CD8-positive, alpha-beta memory T cell (primary cell): Measurements from ENCODE around the gene TLE1. TPM values are rescaled to one million over a fixed set of nuclear protein-coding genes. Genes with fewer than 3 reads are reported as not detected.

Experiments
- CTCF ChIA-PET: fragments of 350-600 bp; sonication (Branson Sonifier 250); formaldehyde crosslinking; loops from one replicate; lab custom pipeline; 2021; ENCODE audit warnings: antibody characterized with exemption; lab: Charles Lee
- POLR2A ChIA-PET: fragments of 350-600 bp; sonication (Branson Sonifier 250); formaldehyde crosslinking; loops from one replicate; lab custom pipeline; 2021; ENCODE audit warnings: antibody characterized with exemption; lab: Charles Lee
- DNase-seq, 5 donors: peaks; one replicate each; pipeline versions ENCODE4 v3.0.0 to v3.0.0-alpha.2; 2020 to 2022; ENCODE audit warnings: mixed read lengths in 1 of 5
- H3K27ac ChIP-seq: one replicate; pipeline ENCODE4 v1.7.0; 2013; ENCODE audit warnings: low read depth, mild to moderate bottlenecking, low read length, moderate library complexity
- H3K27me3 ChIP-seq: 2 replicates; pipeline ENCODE4 v1.7.0; 2013; ENCODE audit warnings: low read length, mild to moderate bottlenecking; ENCODE audit not compliant: insufficient read depth, poor library complexity, severe bottlenecking
- H3K36me3 ChIP-seq: 2 replicates; pipeline ENCODE4 v1.7.0; 2013; ENCODE audit warnings: mild to moderate bottlenecking, low read length, moderate library complexity; ENCODE audit not compliant: insufficient read depth
- H3K4me1 ChIP-seq: 2 replicates; pipeline ENCODE4 v1.7.0; 2013; ENCODE audit warnings: mild to moderate bottlenecking, low read length, moderate library complexity; ENCODE audit not compliant: insufficient read depth
- H3K4me3 ChIP-seq: 2 replicates; pipeline ENCODE4 v1.7.0; 2013; ENCODE audit warnings: mild to moderate bottlenecking, low read length
- H3K9me3 ChIP-seq: 2 replicates; pipeline ENCODE4 v1.7.0; 2013; ENCODE audit warnings: mild to moderate bottlenecking, low read length
- H3K27ac Mint-ChIP-seq, 8 donors: one replicate each; pipeline ENCODE4 v1.8.0; 2020 to 2021; ENCODE audit warnings: mixed read lengths in 8 of 8, mild to moderate bottlenecking in 6 of 8, inconsistent platforms in 3 of 8, moderate library complexity in 3 of 8
- H3K27me3 Mint-ChIP-seq, 2 donors: one replicate each; pipeline ENCODE4 v1.8.0; 2020 to 2021; ENCODE audit warnings: mixed read lengths in 2 of 2, mild to moderate bottlenecking in 1 of 2, moderate library complexity in 1 of 2
- H3K36me3 Mint-ChIP-seq, 3 donors: one replicate each; pipeline ENCODE4 v1.8.0; 2020 to 2021; ENCODE audit warnings: mixed read lengths in 3 of 3, inconsistent platforms in 1 of 3, mild to moderate bottlenecking in 1 of 3
- H3K4me1 Mint-ChIP-seq, 3 donors: one replicate each; pipeline ENCODE4 v1.8.0; 2020 to 2021; ENCODE audit warnings: mixed read lengths in 3 of 3, inconsistent platforms in 1 of 3, mild to moderate bottlenecking in 1 of 3
- H3K4me3 Mint-ChIP-seq, 7 donors: one replicate each; pipeline ENCODE4 v1.8.0; 2020 to 2021; ENCODE audit warnings: mixed read lengths in 7 of 7, mild to moderate bottlenecking in 6 of 7, moderate library complexity in 4 of 7, inconsistent platforms in 2 of 7
- H3K9me3 Mint-ChIP-seq, 5 donors: one replicate each; pipeline ENCODE4 v1.8.0; 2020 to 2022; ENCODE audit warnings: mixed read lengths in 5 of 5, mild to moderate bottlenecking in 3 of 5, moderate library complexity in 2 of 5, inconsistent platforms in 1 of 5
- polyA plus RNA-seq: library from polyadenylated mRNA; unstranded; fragments of 300-500 nt; fragmentation: Illumina TruSeq; gene quantifications from one replicate; pipeline ENCODE4 v1.2.3, GENCODE V29; 2021
- total RNA-seq, 2 experiments: library from RNA; stranded (reverse); gene quantifications; one replicate each; pipeline ENCODE4 v1.2.3, GENCODE V29; 2021

Gene TLE1
- total and polyA plus RNA-seq, 3 experiments from 2014 or later, result 0.13 to 25.1 (median 0.33) TPM

GRCh38 chr9:81683704-81684103 is 5.6 kb downstream of the TLE1 start:
- Mint-ChIP-seq H3K4me1 (peaks cover 0 to 15% (median 11%) of the 10 kb centered on the region in 3 donors), H3K4me3 (no peak overlapping the region), H3K36me3 (peaks cover 0 to 7% (median 2%) of the 10 kb centered on the region in 3 donors), H3K27ac (no peak overlapping the region), H3K9me3 (no peaks in the 10 kb centered on the region), H3K27me3 (peaks cover 9 to 14% of the 10 kb centered on the region in 2 donors)
- Histone ChIP-seq H3K27me3 (peaks cover 4% of the 10 kb centered on the region), H3K36me3 (no peaks in the 10 kb centered on the region), H3K4me1 (peaks cover 3% of the 10 kb centered on the region), H3K27ac (no peak overlapping the region), H3K9me3 (no peaks in the 10 kb centered on the region), H3K4me3 (no peak overlapping the region)
- no peak for DNase-seq
- ChIA-PET CTCF (no interaction called here), POLR2A (interaction anchor here (0.7 kb wide), 1 partner anchor 87 kb away, joined by 3 read pairs; no protein-coding TSS in a partner anchor)

GRCh38 chr9:81683238-81683637 is 6.1 kb downstream of the TLE1 start:
- Histone ChIP-seq H3K36me3 (no peaks in the 10 kb centered on the region), H3K4me3 (no peak overlapping the region), H3K9me3 (no peaks in the 10 kb centered on the region), H3K27ac (no peak overlapping the region), H3K4me1 (peaks cover 3% of the 10 kb centered on the region), H3K27me3 (peaks cover 4% of the 10 kb centered on the region)
- H3K27me3 Mint-ChIP-seq, result peaks cover 9 to 14% of the 10 kb centered on the region in 2 donors
- H3K9me3 Mint-ChIP-seq, result no peaks in the 10 kb centered on the region
- POLR2A ChIA-PET, result interaction anchor here (0.7 kb wide), 1 partner anchor 87 kb away, joined by 3 read pairs; no protein-coding TSS in a partner anchor
- peaks cover 0 to 7% (median 2%) of the 10 kb centered on the region in 3 donors for H3K36me3 Mint-ChIP-seq
- H3K4me3 Mint-ChIP-seq, result no peak overlapping the region
- peaks cover 0 to 15% (median 11%) of the 10 kb centered on the region in 3 donors for H3K4me1 Mint-ChIP-seq
- no peak for DNase-seq
- CTCF ChIA-PET, result no interaction called here
- no peak overlapping the region for H3K27ac Mint-ChIP-seq

GRCh38 chr9:81682797-81683196 is 6.5 kb downstream of the TLE1 start:
- no peak overlapping the region for H3K27ac ChIP-seq
- H3K4me3 ChIP-seq, result no peak overlapping the region
- H3K27me3 ChIP-seq, result peaks cover 4% of the 10 kb centered on the region
- CTCF ChIA-PET, result no interaction called here
- H3K27ac Mint-ChIP-seq, result peak overlapping the region in 2 of 8 donors; percentile 49 to 87
- no peaks in the 10 kb centered on the region for H3K36me3 ChIP-seq
- peaks cover 0 to 7% (median 2%) of the 10 kb centered on the region in 3 donors for H3K36me3 Mint-ChIP-seq
- peaks cover 9 to 14% of the 10 kb centered on the region in 2 donors for H3K27me3 Mint-ChIP-seq
- POLR2A ChIA-PET, result no interaction called here
- no peak for DNase-seq
- H3K4me3 Mint-ChIP-seq, result peak overlapping the region in 3 of 7 donors; percentile 27 to 61 (median 38)
- peaks cover 0 to 15% (median 10%) of the 10 kb centered on the region in 3 donors for H3K4me1 Mint-ChIP-seq
- no peaks in the 10 kb centered on the region for H3K9me3 ChIP-seq
- no peaks in the 10 kb centered on the region for H3K9me3 Mint-ChIP-seq
- peaks cover 3% of the 10 kb centered on the region for H3K4me1 ChIP-seq

GRCh38 chr9:81682177-81682576 is 7.2 kb downstream of the TLE1 start:
- H3K27me3 ChIP-seq, result peaks cover 4% of the 10 kb centered on the region
- no peaks in the 10 kb centered on the region for H3K36me3 ChIP-seq
- peaks cover 0 to 15% (median 5%) of the 10 kb centered on the region in 3 donors for H3K4me1 Mint-ChIP-seq
- peaks cover 3% of the 10 kb centered on the region for H3K4me1 ChIP-seq
- peaks cover 5 to 10% of the 10 kb centered on the region in 2 donors for H3K27me3 Mint-ChIP-seq
- H3K4me3 Mint-ChIP-seq, result peak overlapping the region in 2 of 7 donors; percentile 41 to 61
- no peak for DNase-seq
- no peak overlapping the region for H3K4me3 ChIP-seq
- no peak overlapping the region for H3K27ac ChIP-seq
- H3K9me3 Mint-ChIP-seq, result no peaks in the 10 kb centered on the region
- H3K9me3 ChIP-seq, result no peaks in the 10 kb centered on the region
- peaks cover 0 to 7% (median 2%) of the 10 kb centered on the region in 3 donors for H3K36me3 Mint-ChIP-seq
- ChIA-PET POLR2A (no interaction called here), CTCF (no interaction called here)
- H3K27ac Mint-ChIP-seq, result no peak overlapping the region

- H3K36me3 Mint-ChIP-seq, result peaks cover 0 to 7% (median 2%) of the 10 kb centered on the region in 3 donors
- H3K4me3 Mint-ChIP-seq, result no peak overlapping the region
- H3K27me3 ChIP-seq, result no peaks in the 10 kb centered on the region
- ChIA-PET POLR2A (no interaction called here), CTCF (no interaction called here)
- H3K4me1 ChIP-seq, result peaks cover 3% of the 10 kb centered on the region
- peaks cover 5 to 8% of the 10 kb centered on the region in 2 donors for H3K27me3 Mint-ChIP-seq
- no peak overlapping the region for H3K27ac Mint-ChIP-seq
- no peak overlapping the region for H3K27ac ChIP-seq
- H3K9me3 Mint-ChIP-seq, result peaks cover 0 to 2% (median 0%) of the 10 kb centered on the region in 5 donors
- no peaks in the 10 kb centered on the region for H3K36me3 ChIP-seq
- no peak overlapping the region for H3K4me3 ChIP-seq
- DNase-seq, result no peak
- H3K9me3 ChIP-seq, result no peaks in the 10 kb centered on the region
- H3K4me1 Mint-ChIP-seq, result peaks cover 0 to 14% (median 0%) of the 10 kb centered on the region in 3 donors
Measured at GRCh38 chr9:81680506-81680905, 8.8 kb downstream of the TLE1 start.

DNA sequence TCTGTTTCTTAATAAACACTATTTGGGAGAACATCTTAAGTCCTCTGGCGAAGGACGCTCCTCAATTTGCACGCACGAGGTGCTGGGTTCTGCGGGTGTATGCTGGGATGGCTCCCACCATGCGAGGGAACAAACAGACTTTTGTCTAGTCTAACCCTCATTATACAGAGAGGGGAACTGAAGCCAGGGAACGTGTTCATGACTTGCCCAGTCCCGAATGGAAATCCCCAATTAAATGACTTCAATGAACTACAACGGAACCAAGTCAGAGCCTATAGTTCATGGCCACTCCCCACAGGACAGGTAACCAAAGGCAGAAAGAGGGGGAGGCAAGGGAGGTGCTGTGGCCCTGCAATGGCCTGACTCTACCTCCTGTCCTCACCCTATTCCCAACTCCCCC is 9.3 kb downstream of the TLE1 start:
- DNase-seq, result no peak
- Mint-ChIP-seq H3K4me3 (no peak overlapping the region), H3K36me3 (peaks cover 0 to 7% (median 2%) of the 10 kb centered on the region in 3 donors), H3K27me3 (peaks cover 5 to 8% of the 10 kb centered on the region in 2 donors), H3K27ac (no peak overlapping the region), H3K4me1 (peaks cover 0 to 14% (median 0%) of the 10 kb centered on the region in 3 donors), H3K9me3 (peaks cover 0 to 2% (median 0%) of the 10 kb centered on the region in 5 donors)
- Histone ChIP-seq H3K27me3 (no peaks in the 10 kb centered on the region), H3K4me3 (no peak overlapping the region), H3K36me3 (no peaks in the 10 kb centered on the region), H3K9me3 (no peaks in the 10 kb centered on the region), H3K27ac (no peak overlapping the region), H3K4me1 (peaks cover 3% of the 10 kb centered on the region)
- CTCF ChIA-PET, result no interaction called here
- POLR2A ChIA-PET, result no interaction called here

DNA sequence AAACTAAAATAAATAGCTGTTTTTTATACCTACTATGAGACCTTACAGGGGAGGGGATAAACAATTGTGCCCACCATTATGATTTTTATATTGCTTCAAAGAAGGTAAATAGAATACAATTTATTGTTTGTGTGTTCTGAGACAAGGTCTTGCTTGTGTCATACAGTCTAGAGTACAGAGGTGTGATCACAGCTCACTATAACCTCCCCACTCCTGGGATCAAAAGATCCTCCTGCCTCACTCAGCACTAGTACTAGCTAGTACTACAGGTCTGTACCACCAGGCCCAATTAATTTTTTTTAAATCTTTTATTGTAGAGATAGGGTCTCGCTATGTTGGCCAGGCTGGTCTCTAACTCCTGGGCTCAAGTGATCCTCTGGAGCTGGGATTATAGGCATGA is 11.3 kb downstream of the TLE1 start:
- H3K36me3 Mint-ChIP-seq, result peaks cover 0 to 7% (median 2%) of the 10 kb centered on the region in 3 donors
- H3K27me3 ChIP-seq, result no peaks in the 10 kb centered on the region
- peaks cover 0 to 4% (median 0%) of the 10 kb centered on the region in 5 donors for H3K9me3 Mint-ChIP-seq
- H3K27ac ChIP-seq, result no peak overlapping the region
- POLR2A ChIA-PET, result no interaction called here
- DNase-seq, result no peak
- CTCF ChIA-PET, result no interaction called here
- H3K36me3 ChIP-seq, result no peaks in the 10 kb centered on the region
- no peak overlapping the region for H3K27ac Mint-ChIP-seq
- no peak overlapping the region for H3K4me3 ChIP-seq
- peaks cover 0 to 14% (median 0%) of the 10 kb centered on the region in 3 donors for H3K4me1 Mint-ChIP-seq
- H3K4me1 ChIP-seq, result peaks cover 3% of the 10 kb centered on the region
- H3K4me3 Mint-ChIP-seq, result no peak overlapping the region
- peaks cover 5 to 8% of the 10 kb centered on the region in 2 donors for H3K27me3 Mint-ChIP-seq
- no peaks in the 10 kb centered on the region for H3K9me3 ChIP-seq

DNA sequence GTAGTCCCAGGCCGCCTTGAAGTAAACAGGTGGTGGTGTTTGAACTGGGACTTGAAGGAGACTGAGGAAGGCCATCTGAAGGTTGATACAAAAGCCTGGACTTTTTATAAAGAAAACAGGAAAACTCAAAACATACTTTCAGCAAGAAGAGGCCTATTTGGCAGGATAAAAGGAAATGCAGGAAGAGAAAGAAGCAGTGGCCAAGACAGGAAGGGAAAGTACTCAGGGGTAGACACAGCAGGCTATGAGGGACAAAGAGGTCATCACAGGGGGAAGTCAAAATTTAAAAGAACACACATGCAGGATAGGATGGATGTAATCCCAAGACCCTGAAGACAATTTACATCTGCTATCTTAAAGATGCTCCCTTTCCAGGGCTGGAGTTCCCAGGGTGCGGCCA is 13.0 kb downstream of the TLE1 start:
- H3K27me3 Mint-ChIP-seq, result peaks cover 0 to 4% of the 10 kb centered on the region in 2 donors
- Histone ChIP-seq H3K27me3 (no peaks in the 10 kb centered on the region), H3K4me1 (no peaks in the 10 kb centered on the region), H3K9me3 (no peaks in the 10 kb centered on the region), H3K27ac (no peak overlapping the region), H3K4me3 (no peak overlapping the region), H3K36me3 (no peaks in the 10 kb centered on the region)
- H3K4me3 Mint-ChIP-seq, result no peak overlapping the region
- peaks cover 0 to 6% (median 0%) of the 10 kb centered on the region in 5 donors for H3K9me3 Mint-ChIP-seq
- H3K36me3 Mint-ChIP-seq, result peaks cover 0 to 11% (median 4%) of the 10 kb centered on the region in 3 donors
- POLR2A ChIA-PET, result no interaction called here
- CTCF ChIA-PET, result no interaction called here
- no peak for DNase-seq
- peaks cover 0 to 5% (median 0%) of the 10 kb centered on the region in 3 donors for H3K4me1 Mint-ChIP-seq
- H3K27ac Mint-ChIP-seq, result peak overlapping the region in 1 of 8 donors; percentile 39
